Measurements from ENCODE around the gene WDCP.

DNA sequence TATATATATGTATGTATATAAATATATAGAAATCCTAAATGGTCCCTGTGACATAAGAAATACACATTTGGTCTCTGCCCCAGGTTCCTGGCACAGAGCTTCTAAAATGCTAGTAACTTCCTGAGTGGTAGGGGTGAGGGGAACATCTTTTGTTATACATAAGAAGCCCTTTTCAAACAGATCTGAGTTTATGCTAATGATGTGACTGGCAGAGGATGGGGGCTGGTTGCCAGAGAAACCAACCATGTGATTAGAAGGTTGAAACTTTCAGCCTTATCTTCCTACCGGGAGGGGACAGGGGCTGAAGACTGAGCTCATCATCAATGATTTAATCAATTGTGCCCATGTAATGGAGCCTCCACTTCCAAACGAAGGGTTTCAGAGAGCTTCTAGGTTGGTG is 21.0 kb downstream of the WDCP start:
- TF ChIP-seq, protein P1, sequence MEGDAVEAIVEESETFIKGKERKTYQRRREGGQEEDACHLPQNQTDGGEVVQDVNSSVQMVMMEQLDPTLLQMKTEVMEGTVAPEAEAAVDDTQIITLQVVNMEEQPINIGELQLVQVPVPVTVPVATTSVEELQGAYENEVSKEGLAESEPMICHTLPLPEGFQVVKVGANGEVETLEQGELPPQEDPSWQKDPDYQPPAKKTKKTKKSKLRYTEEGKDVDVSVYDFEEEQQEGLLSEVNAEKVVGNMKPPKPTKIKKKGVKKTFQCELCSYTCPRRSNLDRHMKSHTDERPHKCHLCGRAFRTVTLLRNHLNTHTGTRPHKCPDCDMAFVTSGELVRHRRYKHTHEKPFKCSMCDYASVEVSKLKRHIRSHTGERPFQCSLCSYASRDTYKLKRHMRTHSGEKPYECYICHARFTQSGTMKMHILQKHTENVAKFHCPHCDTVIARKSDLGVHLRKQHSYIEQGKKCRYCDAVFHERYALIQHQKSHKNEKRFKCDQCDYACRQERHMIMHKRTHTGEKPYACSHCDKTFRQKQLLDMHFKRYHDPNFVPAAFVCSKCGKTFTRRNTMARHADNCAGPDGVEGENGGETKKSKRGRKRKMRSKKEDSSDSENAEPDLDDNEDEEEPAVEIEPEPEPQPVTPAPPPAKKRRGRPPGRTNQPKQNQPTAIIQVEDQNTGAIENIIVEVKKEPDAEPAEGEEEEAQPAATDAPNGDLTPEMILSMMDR (IDR thresholded peaks at IDR 0.05) = no peak
- no peak for TF ChIP-seq POLR2A (IDR thresholded peaks at IDR 0.05)
- no peak for TF ChIP-seq EP300 (IDR thresholded peaks at IDR 0.05)

Data from tibial nerve (tissue), 4 donors.